ENCODE results near the gene CLRN2. TPM values are rescaled to one million over a fixed set of nuclear protein-coding genes. Genes with fewer than 3 reads are reported as not detected.

The CLRN2 gene
- total and polyA plus RNA-seq, 9 of the 15 experiments (the other 6 are each of a cell fraction or from before 2014, with no cell fraction given): not detected

DNA sequence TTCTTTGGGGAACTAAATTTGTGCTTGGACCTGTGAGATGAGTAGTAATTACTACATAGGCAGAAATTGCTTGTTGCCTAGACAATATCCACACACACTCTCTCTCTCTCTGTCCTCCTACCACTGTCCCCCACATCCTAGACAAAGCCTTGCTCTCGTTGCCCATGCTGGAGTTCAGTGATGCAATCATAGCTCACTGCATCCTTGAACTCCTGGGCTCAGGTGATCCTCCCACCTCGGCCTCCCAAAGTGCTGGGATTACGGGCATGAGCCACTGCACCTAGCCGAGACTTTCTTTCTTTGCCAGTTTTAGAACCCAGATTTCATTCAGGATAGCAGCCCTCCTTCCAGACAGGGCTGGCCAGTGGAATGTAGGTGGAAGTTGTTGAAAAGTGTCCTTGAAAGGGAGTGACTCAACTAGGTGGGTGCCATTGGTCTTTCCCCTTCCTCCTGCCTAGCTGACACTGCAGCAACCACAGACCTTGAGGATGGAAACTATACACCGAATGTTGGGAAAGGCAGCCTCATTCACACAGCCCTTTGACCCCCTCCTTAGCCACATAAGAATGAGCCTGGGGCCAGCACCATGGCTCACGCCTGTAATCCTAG is 45.2 kb downstream of the CLRN2 start:
- H4K20me1 ChIP-seq (replicated peaks; ENCODE audit: control insufficient read depth, insufficient read depth, low read length): no peaks in the 10 kb centered on the region
- H2AFZ ChIP-seq (ENCODE audit: low read depth, low read length): no peak overlapping the region
- no peaks in the 10 kb centered on the region; the same call in 1 of the 2 replicates for H3K9me3 ChIP-seq (replicated peaks; ENCODE audit: control insufficient read depth, insufficient read depth, low read depth, low read length)
- H3K79me2 ChIP-seq (ENCODE audit: control insufficient read depth, insufficient read depth, low read length): no peaks in the 10 kb centered on the region
- no peak overlapping the region for H3K27ac ChIP-seq (ENCODE audit: extremely low read depth, low read depth, low read length)
- 3% methylated on average over 6 of the region's 6 CpGs for WGBS (ENCODE audit: insufficient coverage, low coverage, missing lambda C conversion rate)
- ChIA-PET CTCF (ENCODE audit: low intra/inter-chr PET ratio) (no interaction called here), POLR2A (no interaction called here)
- H3K4me2 ChIP-seq (ENCODE audit: insufficient read depth, low read length): no peak overlapping the region
- H3K4me3 ChIP-seq: no peak overlapping the region
- no peaks in the 10 kb centered on the region for H3K36me3 ChIP-seq (ENCODE audit: control insufficient read depth, insufficient read depth, low read length)
- ATAC-seq: no peak
- H3K9me1 ChIP-seq (ENCODE audit: control insufficient read depth, insufficient read depth, low read length): no peaks in the 10 kb centered on the region
- no peak overlapping the region for H3K9ac ChIP-seq (ENCODE audit: insufficient read depth in 1 of 2, low read depth in 2 of 2, low read length in 2 of 2)
- H3K4me1 ChIP-seq (replicated peaks in 1 of 2; ENCODE audit: control insufficient read depth in 2 of 2, insufficient read depth in 2 of 2, low read length in 2 of 2): peaks cover 0 to 2% of the 10 kb centered on the region in 2 experiments; a peak in 1 of 5 replicates
- no TSS peak for BruUV-seq (replicated peaks)
- in situ Hi-C loops (cut with MboI): loop anchor here (10.0 kb wide), 1 partner anchor 245 kb away; no protein-coding TSS in a partner anchor
- H3K27me3 ChIP-seq (ENCODE audit: control insufficient read depth in 2 of 2, insufficient read depth in 2 of 2, low read length in 2 of 2): peaks cover 16 to 28% of the 10 kb centered on the region in 2 experiments; a peak in 4 of 5 replicates
- intact Hi-C loops (cut with micrococcal nuclease): no loop called here
- FAIRE-seq: no peak
- no peak for DNase-seq (ENCODE audit: extremely low read depth in 1 of 4, low spot score in 3 of 4)
- TF ChIP-seq TCF3 (CRISPR knock-in tag; IDR thresholded peaks at IDR 0.05): no peak
- TF ChIP-seq, protein P1, sequence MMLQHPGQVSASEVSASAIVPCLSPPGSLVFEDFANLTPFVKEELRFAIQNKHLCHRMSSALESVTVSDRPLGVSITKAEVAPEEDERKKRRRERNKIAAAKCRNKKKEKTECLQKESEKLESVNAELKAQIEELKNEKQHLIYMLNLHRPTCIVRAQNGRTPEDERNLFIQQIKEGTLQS (IDR thresholded peaks at IDR 0.05): 0 out of 2 replicates have a peak, but pooled peaks have one; percentile 19
- TF ChIP-seq, protein P1 (CRISPR knock-in tag; conservative IDR thresholded peaks at IDR 0.05): no peak
- TF ChIP-seq ZNF584 (CRISPR knock-in tag; IDR thresholded peaks at IDR 0.05; ENCODE audit: low read depth): no peak
- no peak for TF ChIP-seq ADNP (tag; IDR thresholded peaks at IDR 0.05)
- no peak for TF ChIP-seq JUN (IDR thresholded peaks at IDR 0.05; ENCODE audit: borderline replicate concordance, low read depth, low read length)
- no peak for TF ChIP-seq JUN (CRISPR knock-in tag; IDR thresholded peaks at IDR 0.05; ENCODE audit: borderline replicate concordance)
- no peak for TF ChIP-seq HNRNPUL1 (IDR thresholded peaks at IDR 0.05; ENCODE audit: low read length)
- no peak for TF ChIP-seq SMARCA5 (IDR thresholded peaks at IDR 0.05)
- no peak for TF ChIP-seq ZBTB49 (CRISPR knock-in tag; IDR thresholded peaks at IDR 0.05; ENCODE audit: borderline replicate concordance)

Data from K562 (cell line).